Kidney (tissue), 14 donors: ENCODE results near the gene SUMO3. TPM values are rescaled to one million over a fixed set of nuclear protein-coding genes. Genes with fewer than 3 reads are reported as not detected.

Source experiments
- DNase-seq, 5 donors: peaks; one replicate each; pipeline ENCODE4 v3.0.0-alpha.2; 2013 to 2020
- FAIRE-seq: peaks from 2 replicates; lab custom pipeline; 2012; peaks lifted over from hg19 to GRCh38; lab: Jason Lieb, UNC
- H3K27ac ChIP-seq, 2 donors: one replicate each; pipeline ENCODE4 v1.7.0; 2013; ENCODE audit warnings: low read depth in 2 of 2, low read length in 2 of 2, inconsistent platforms in 1 of 2
- H3K27me3 ChIP-seq: one replicate; pipeline ENCODE4 v1.7.1; 2013; ENCODE audit warnings: low read length, inconsistent platforms; ENCODE audit not compliant: control insufficient read depth, insufficient read depth
- H3K36me3 ChIP-seq, 3 donors: one replicate each; pipeline versions ENCODE4 v1.7.0 to v1.7.1; 2013; ENCODE audit warnings: low read length in 3 of 3, control low read depth in 1 of 3, inconsistent platforms in 1 of 3; ENCODE audit not compliant: insufficient read depth in 3 of 3, control insufficient read depth in 2 of 3
- H3K4me1 ChIP-seq, 3 donors: one replicate each; pipeline versions ENCODE4 v1.7.0 to v1.7.1; 2013; ENCODE audit warnings: low read length in 3 of 3, inconsistent platforms in 1 of 3, low read depth in 1 of 3; ENCODE audit not compliant: control insufficient read depth in 2 of 3, insufficient read depth in 2 of 3
- H3K4me3 ChIP-seq, 3 donors: one replicate each; pipeline versions ENCODE4 v1.7.0 to v1.8.1; 2013; ENCODE audit warnings: low read length in 3 of 3, control low read depth in 1 of 3, inconsistent platforms in 1 of 3
- H3K9ac ChIP-seq, 3 donors: one replicate each; pipeline versions ENCODE4 v1.7.0 to v1.7.1; 2013; ENCODE audit warnings: low read length in 3 of 3, control low read depth in 1 of 3, inconsistent platforms in 1 of 3
- H3K9me3 ChIP-seq, 3 donors: one replicate each; pipeline versions ENCODE4 v1.7.0 to v1.7.1; 2013; ENCODE audit warnings: low read length in 3 of 3, control low read depth in 1 of 3, inconsistent platforms in 1 of 3; ENCODE audit not compliant: control insufficient read depth in 2 of 3, insufficient read depth in 1 of 3
- intact Hi-C: fragments of 100-400 bp; cut with DNase I; formaldehyde crosslinking; loops from one replicate; pipeline ENCODE4 v1.11.1; 2022
- polyA plus RNA-seq: library from polyadenylated mRNA; stranded (reverse); fragments of 350-450 nt; fragmentation: Illumina TruSeq; extraction: RNeasy Lipid Tissue Mini Kit (QIAGEN cat#74804); gene quantifications from one replicate; pipeline ENCODE4 v1.2.3, GENCODE V29; 2014; ENCODE audit warnings: low read depth, low replicate concordance; ENCODE audit not compliant: insufficient read depth
- total RNA-seq: library from RNA; stranded (reverse); fragmentation: NEBNext Ultra II Directional; extraction: Animal tissue kit (Norgen Biotek cat#: 25700); gene quantifications from one replicate; pipeline ENCODE4 v1.2.1, GENCODE V29; 2021
- TF ChIP-seq, protein P1 (sequence below): IDR thresholded peaks from 3 replicates; pipeline ENCODE4 v1.5.1; 2012; ENCODE audit warnings: mild to moderate bottlenecking, moderate library complexity, borderline replicate concordance; ENCODE audit not compliant: insufficient read depth; ENCODE audit errors: extremely low read depth
- donor health status: control.
- donor health status: control.
- donor health status: control.
- donor health status: control.
- donor health status: control.
- donor health status: DM: yes; HTN: yes; CAD: no.
- donor health status: Normal renal cell carcinoma (clear cell type).

The SUMO3 gene
- total and polyA plus RNA-seq, 2 donors from 2014 or later: 88.6 to 89.9 TPM

DNA sequence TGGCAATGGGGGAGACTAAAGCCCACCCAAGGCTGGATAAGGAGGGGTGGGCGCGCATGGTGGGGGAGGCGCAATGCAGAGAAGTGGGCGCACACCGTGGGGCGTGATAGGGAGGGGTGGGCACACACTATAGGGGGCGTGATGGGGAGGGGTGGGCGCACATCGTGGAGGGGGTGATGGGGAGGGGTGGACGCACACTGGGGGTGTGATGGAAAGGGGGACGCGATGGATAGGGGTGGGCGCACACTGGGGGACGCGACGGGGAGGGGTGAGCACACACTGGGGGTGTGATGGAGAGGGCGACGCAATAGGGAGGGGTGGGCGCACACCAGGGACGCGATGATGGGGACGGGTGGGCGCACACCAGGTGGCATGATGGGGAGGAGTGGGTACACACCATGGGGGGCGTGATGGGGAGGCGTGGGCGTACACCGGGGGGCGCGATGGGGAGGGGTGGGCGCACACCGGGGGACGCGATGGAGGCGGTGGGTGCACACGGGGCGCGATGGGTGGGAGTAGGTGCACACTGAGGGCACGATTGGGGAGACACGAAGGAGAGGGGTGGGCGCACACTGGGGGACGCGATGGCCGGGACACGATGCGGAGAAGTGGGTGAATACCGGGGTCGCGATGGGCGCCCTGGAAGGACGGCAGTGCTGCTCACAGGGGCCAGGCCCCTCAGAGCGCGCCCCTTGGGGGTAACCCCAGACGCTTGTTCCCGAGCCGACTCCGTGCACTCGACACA lies 929 bp downstream of the SUMO3 start:
- Histone ChIP-seq H3K9ac (no peak overlapping the region), H3K27me3 (no peaks in the 10 kb centered on the region), H3K4me3 (peak overlapping the region; percentile 26 to 72 (median 44)), H3K36me3 (no peaks in the 10 kb centered on the region), H3K4me1 (peaks cover 0 to 9% (median 0%) of the 10 kb centered on the region in 3 donors), H3K27ac (peak overlapping the region in 1 of 2 donors; percentile 11), H3K9me3 (peaks cover 0 to 12% (median 0%) of the 10 kb centered on the region in 3 donors)
- intact Hi-C loops: no loop called here
- DNase-seq (peak in 1 of 5 donors; percentile 82), FAIRE-seq (no peak)
- TF ChIP-seq, protein P1, sequence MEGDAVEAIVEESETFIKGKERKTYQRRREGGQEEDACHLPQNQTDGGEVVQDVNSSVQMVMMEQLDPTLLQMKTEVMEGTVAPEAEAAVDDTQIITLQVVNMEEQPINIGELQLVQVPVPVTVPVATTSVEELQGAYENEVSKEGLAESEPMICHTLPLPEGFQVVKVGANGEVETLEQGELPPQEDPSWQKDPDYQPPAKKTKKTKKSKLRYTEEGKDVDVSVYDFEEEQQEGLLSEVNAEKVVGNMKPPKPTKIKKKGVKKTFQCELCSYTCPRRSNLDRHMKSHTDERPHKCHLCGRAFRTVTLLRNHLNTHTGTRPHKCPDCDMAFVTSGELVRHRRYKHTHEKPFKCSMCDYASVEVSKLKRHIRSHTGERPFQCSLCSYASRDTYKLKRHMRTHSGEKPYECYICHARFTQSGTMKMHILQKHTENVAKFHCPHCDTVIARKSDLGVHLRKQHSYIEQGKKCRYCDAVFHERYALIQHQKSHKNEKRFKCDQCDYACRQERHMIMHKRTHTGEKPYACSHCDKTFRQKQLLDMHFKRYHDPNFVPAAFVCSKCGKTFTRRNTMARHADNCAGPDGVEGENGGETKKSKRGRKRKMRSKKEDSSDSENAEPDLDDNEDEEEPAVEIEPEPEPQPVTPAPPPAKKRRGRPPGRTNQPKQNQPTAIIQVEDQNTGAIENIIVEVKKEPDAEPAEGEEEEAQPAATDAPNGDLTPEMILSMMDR: no peak

DNA sequence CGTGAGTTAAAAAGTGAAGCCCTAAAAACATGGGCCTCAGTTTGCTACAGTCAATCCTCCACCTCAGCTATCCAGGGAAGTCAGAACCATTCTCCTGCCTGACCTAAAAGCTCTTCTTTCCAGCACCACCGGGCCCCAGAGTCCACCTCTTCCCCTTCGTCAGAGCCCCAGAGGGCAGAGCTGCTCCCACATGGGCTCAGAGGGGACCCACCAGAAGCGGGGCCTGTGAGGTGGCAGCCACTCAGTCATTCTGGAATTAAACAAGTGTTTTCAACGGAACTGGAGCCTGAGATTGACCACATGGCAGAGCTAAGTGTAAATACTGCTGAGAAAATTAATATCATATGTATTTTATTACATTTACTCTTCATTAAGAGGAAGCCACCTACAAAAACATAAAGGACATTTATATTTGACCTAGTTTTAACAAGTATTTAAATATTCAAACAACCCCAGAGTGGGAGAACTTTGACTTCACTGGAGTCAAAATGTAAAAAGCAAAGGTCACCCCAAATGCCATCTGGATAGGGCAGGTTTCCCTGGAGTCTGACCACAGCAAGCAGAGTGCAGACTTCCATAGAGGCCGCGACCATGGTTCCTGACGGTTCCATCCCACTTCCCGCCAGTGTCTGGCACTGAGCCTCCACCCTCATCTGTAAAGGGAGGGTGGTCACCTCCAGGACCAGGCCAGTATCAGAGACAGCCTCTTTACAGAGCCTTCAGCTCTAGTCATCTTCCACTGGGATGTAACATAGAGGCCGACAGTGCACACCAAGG lies 1.8 kb downstream of the SUMO3 start:
- peaks cover 0 to 8% (median 0%) of the 10 kb centered on the region in 3 donors for H3K9me3 ChIP-seq
- peaks cover 0 to 9% (median 0%) of the 10 kb centered on the region in 3 donors for H3K4me1 ChIP-seq
- no peaks in the 10 kb centered on the region for H3K27me3 ChIP-seq
- DNase-seq (peak in 1 of 5 donors; percentile 72), FAIRE-seq (no peak)
- no peaks in the 10 kb centered on the region for H3K36me3 ChIP-seq
- TF ChIP-seq, protein P1: no peak
- no peak overlapping the region for H3K4me3 ChIP-seq
- intact Hi-C loops: no loop called here
- H3K27ac ChIP-seq: no peak overlapping the region
- H3K9ac ChIP-seq: no peak overlapping the region

DNA sequence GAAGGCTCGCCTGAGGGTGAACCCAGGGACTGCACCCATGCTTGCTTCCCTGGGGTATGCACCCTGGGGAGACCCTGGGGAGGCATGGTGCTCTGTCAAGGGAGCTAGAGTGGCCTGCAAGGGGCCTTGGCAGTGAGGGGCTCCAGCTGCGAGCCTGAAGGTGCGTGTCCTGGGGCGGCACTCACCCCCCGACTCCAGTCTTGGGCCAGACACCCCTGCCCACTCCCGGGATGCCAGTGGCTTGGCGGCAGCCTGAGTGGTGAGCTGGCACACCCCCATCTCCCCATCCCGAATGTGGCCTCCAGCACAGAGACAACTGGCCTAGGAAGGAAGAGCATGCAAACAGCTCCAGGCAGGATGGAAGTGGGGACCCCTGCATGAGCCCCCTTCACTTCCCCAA lies 2.6 kb downstream of the SUMO3 start:
- peaks cover 0 to 9% (median 0%) of the 10 kb centered on the region in 3 donors for H3K4me1 ChIP-seq
- peaks cover 0 to 3% (median 3%) of the 10 kb centered on the region in 3 donors for H3K36me3 ChIP-seq
- H3K9ac ChIP-seq: no peak overlapping the region
- no peak overlapping the region for H3K4me3 ChIP-seq
- intact Hi-C loops: no loop called here
- TF ChIP-seq, protein P1: no peak
- no peak overlapping the region for H3K27ac ChIP-seq
- no peaks in the 10 kb centered on the region for H3K27me3 ChIP-seq
- FAIRE-seq (no peak), DNase-seq (peak in 1 of 5 donors; percentile 72)
- peaks cover 0 to 8% (median 0%) of the 10 kb centered on the region in 3 donors for H3K9me3 ChIP-seq
